ENCODE measurements around the gene KRT10. TPM values are rescaled to one million over a fixed set of nuclear protein-coding genes. Genes with fewer than 3 reads are reported as not detected.
"Not testable (repeated sequence)": the region's sequence is repeated elsewhere in the genome, so short reads cannot be mapped to it uniquely, and the experiment has no call there.

The KRT10 gene
- total and polyA plus RNA-seq, 2 experiments from 2014 or later: 9.6 to 123 TPM

GRCh38 chr17:40815381-40815780 is 7.0 kb downstream of the KRT10 start:
- Mint-ChIP-seq H3K9me3 (no peaks in the 10 kb centered on the region; the same call in 2 of the 3 replicates), H3K27ac (no peak overlapping the region), H3K27me3 (ENCODE audit: insufficient read depth, low read depth, poor library complexity) (peaks cover 3% of the 10 kb centered on the region), H3K36me3 (ENCODE audit: low read depth) (peaks cover 8% of the 10 kb centered on the region; the same call in 2 of the 3 replicates), H3K4me3 (no peak overlapping the region), H3K4me1 (0 out of 3 replicates have a peak, but pooled peaks cover 2% of the 10 kb centered on the region)
- H3K27me3 ChIP-seq (ENCODE audit: insufficient read depth): peaks cover 19% of the 10 kb centered on the region; the same call in 1 of the 2 replicates
- H4K20me1 ChIP-seq (replicated peaks; ENCODE audit: insufficient read depth): no peaks in the 10 kb centered on the region
- peaks cover 10% of the 10 kb centered on the region; the same call in 1 of the 2 replicates for H3K4me1 ChIP-seq (ENCODE audit: insufficient read depth)
- TF ChIP-seq CTCF (conservative IDR thresholded peaks at IDR 0.05; ENCODE audit: low read depth in 2 of 2) (no peak), ZNF114 (CRISPR knock-in tag; IDR thresholded peaks at IDR 0.05) (no peak), REST (IDR thresholded peaks at IDR 0.05; ENCODE audit: unreplicated experiment) (no peak), EZH2phosphoT487 (IDR thresholded peaks at IDR 0.05; ENCODE audit: unreplicated experiment) (no peak), POLR2AphosphoS5 (IDR thresholded peaks at IDR 0.05; ENCODE audit: low read depth) (no peak), ZNF462 (CRISPR knock-in tag; IDR thresholded peaks at IDR 0.05) (no peak), ETS1 (IDR thresholded peaks at IDR 0.05) (no peak), NANOG (IDR thresholded peaks at IDR 0.05; ENCODE audit: borderline replicate concordance) (no peak), STAT1 (IDR thresholded peaks at IDR 0.05; ENCODE audit: unreplicated experiment) (no peak), JUNB (IDR thresholded peaks at IDR 0.05; ENCODE audit: unreplicated experiment) (no peak)
- no peak overlapping the region for H3K27ac ChIP-seq (ENCODE audit: low read depth)
- ATAC-seq: no peak
- H3K4me3 ChIP-seq: no peak overlapping the region
- H3K9me2 ChIP-seq (ENCODE audit: insufficient read depth): peaks cover 2% of the 10 kb centered on the region; the same call in 1 of the 2 replicates
- no peak overlapping the region for H3K4me2 ChIP-seq
- H2AFZ ChIP-seq: no peak overlapping the region
- no peak for DNase-seq (ENCODE audit: low spot score)
- H3K36me3 ChIP-seq (ENCODE audit: insufficient read depth): peaks cover 5% of the 10 kb centered on the region; the same call in 1 of the 2 replicates
- no peaks in the 10 kb centered on the region for H3K79me2 ChIP-seq (replicated peaks; ENCODE audit: insufficient read depth)
- H3F3A ChIP-seq (replicated peaks; ENCODE audit: low read depth): peaks cover 6% of the 10 kb centered on the region; the same call in 1 of the 2 replicates

- not testable (repeated sequence) for H3K4me1 ChIP-seq (ENCODE audit: insufficient read depth); H3K27ac ChIP-seq (ENCODE audit: low read depth); H3K4me3 Mint-ChIP-seq; H3K79me2 ChIP-seq (replicated peaks; ENCODE audit: insufficient read depth); H3K27ac Mint-ChIP-seq; H3K27me3 Mint-ChIP-seq (ENCODE audit: insufficient read depth, low read depth, poor library complexity); H3K36me3 ChIP-seq (ENCODE audit: insufficient read depth); H2AFZ ChIP-seq; H4K20me1 ChIP-seq (replicated peaks; ENCODE audit: insufficient read depth); H3K4me1 Mint-ChIP-seq; DNase-seq (ENCODE audit: low spot score); H3K9me3 Mint-ChIP-seq; H3K9me2 ChIP-seq (ENCODE audit: insufficient read depth); ATAC-seq; H3K4me3 ChIP-seq; H3K36me3 Mint-ChIP-seq (ENCODE audit: low read depth); H3K4me2 ChIP-seq; H3F3A ChIP-seq (replicated peaks; ENCODE audit: low read depth)
- H3K27me3 ChIP-seq (ENCODE audit: insufficient read depth): peaks cover 22% of the 10 kb centered on the region; the same call in 1 of the 2 replicates
Measured at GRCh38 chr17:40814657-40815056, 7.8 kb downstream of the KRT10 start.
